Uterus (tissue), 2 donors: Measurements from ENCODE around the gene IFT52.

Experiments used
- POLR2A ChIP-seq, 2 donors: fragments of 450-650 bp; IDR thresholded peaks; one replicate each; pipeline ENCODE4 v1.6.1; 2016; ENCODE audit warnings: antibody characterized with exemption in 2 of 2, mild to moderate bottlenecking in 1 of 2, moderate library complexity in 1 of 2
- TF ChIP-seq, protein P1 (sequence below), 4 experiments: fragments of 200-600 bp in 2 of 4; fragments of 450-650 bp in 2 of 4; sonication (generic) in 2 of 4; IDR thresholded peaks; one replicate each; pipeline ENCODE4 v1.5.1; 2016 to 2019; ENCODE audit warnings: antibody characterized with exemption in 4 of 4, mild to moderate bottlenecking in 2 of 4, moderate library complexity in 1 of 4

DNA sequence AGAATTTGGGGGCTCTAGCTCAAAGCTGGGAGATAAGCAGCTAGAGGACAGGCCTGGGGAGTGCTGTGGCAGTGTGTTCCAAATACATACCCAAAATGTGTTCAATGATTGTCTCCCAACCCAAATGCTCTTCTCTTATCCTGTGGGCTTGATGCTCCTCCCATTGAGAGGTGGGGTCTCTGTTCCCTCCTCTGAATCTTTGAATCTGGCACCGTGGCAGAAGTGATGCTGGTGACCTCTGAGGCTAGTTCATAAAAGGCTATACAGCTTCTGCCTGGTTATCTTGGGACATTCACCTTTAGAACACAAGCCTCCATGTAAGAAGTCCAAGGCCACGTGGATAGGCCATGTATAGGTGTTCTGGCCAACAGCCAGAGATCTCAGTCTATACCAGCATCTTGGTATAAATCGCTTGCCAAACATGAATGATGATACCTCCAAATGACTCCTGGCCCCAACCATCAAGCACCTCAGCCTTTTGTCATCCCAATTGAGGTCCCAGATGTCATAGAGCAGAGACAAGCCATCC is 60.3 kb downstream of the IFT52 start:
- TF ChIP-seq, protein P1, sequence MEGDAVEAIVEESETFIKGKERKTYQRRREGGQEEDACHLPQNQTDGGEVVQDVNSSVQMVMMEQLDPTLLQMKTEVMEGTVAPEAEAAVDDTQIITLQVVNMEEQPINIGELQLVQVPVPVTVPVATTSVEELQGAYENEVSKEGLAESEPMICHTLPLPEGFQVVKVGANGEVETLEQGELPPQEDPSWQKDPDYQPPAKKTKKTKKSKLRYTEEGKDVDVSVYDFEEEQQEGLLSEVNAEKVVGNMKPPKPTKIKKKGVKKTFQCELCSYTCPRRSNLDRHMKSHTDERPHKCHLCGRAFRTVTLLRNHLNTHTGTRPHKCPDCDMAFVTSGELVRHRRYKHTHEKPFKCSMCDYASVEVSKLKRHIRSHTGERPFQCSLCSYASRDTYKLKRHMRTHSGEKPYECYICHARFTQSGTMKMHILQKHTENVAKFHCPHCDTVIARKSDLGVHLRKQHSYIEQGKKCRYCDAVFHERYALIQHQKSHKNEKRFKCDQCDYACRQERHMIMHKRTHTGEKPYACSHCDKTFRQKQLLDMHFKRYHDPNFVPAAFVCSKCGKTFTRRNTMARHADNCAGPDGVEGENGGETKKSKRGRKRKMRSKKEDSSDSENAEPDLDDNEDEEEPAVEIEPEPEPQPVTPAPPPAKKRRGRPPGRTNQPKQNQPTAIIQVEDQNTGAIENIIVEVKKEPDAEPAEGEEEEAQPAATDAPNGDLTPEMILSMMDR (IDR thresholded peaks at IDR 0.05): no peak
- TF ChIP-seq POLR2A (IDR thresholded peaks at IDR 0.05): no peak
